DND-41 (cell line): ENCODE data around the gene TRIM44.

Experiments
- ATAC-seq: fragments of 200-7000 bp; cut with Tn5 transposase; 3 replicates; pipeline ENCODE4 v1.9.1; 2021; ENCODE audit warnings: low read depth; ENCODE audit not compliant: insufficient read depth
- DNase-seq: peaks from one replicate; pipeline ENCODE4 v3.0.0-alpha.2; 2020
- H2AFZ ChIP-seq: 2 replicates; pipeline ENCODE4 v1.6.0; 2012; ENCODE audit warnings: low read depth, low read length
- H3K27ac ChIP-seq: 2 replicates; pipeline ENCODE4 v1.5.1; 2012; ENCODE audit warnings: low read length, inconsistent platforms
- H3K27me3 ChIP-seq: fragments of 200-600 bp; sonication (generic); 2 replicates; pipeline ENCODE4 v1.6.0; 2012; ENCODE audit warnings: low read length, mild to moderate bottlenecking, inconsistent platforms; ENCODE audit not compliant: insufficient read depth, poor library complexity
- H3K36me3 ChIP-seq: 2 replicates; pipeline ENCODE4 v1.5.1; 2012; ENCODE audit warnings: low read length, inconsistent platforms; ENCODE audit not compliant: insufficient read depth
- H3K4me1 ChIP-seq: 2 replicates; pipeline ENCODE4 v1.5.1; 2012; ENCODE audit warnings: mild to moderate bottlenecking, low read length; ENCODE audit not compliant: insufficient read depth
- H3K4me2 ChIP-seq: 2 replicates; pipeline ENCODE4 v1.6.0; 2012; ENCODE audit warnings: mild to moderate bottlenecking, moderate library complexity, low read length, inconsistent platforms; ENCODE audit not compliant: insufficient read depth
- H3K4me3 ChIP-seq, 2 experiments: fragments of 200-600 bp in 1 of 2; shearing (Covaris generic) in 1 of 2; 2 replicates each; pipeline ENCODE4 v1.5.1; 2012 to 2016; ENCODE audit warnings: inconsistent platforms in 2 of 2, low read length in 2 of 2, mild to moderate bottlenecking in 2 of 2, low read depth in 1 of 2, moderate library complexity in 1 of 2
- H3K79me2 ChIP-seq: 2 replicates; pipeline ENCODE4 v1.6.0; 2012; ENCODE audit warnings: low read length, inconsistent platforms; ENCODE audit not compliant: insufficient read depth
- H3K9ac ChIP-seq: 2 replicates; pipeline ENCODE4 v1.6.0; 2012; ENCODE audit warnings: low read depth, mild to moderate bottlenecking, inconsistent platforms, low read length, moderate library complexity
- H3K9me3 ChIP-seq: 2 replicates; pipeline ENCODE4 v1.5.1; 2012; ENCODE audit warnings: low read length, moderate library complexity, mild to moderate bottlenecking, inconsistent platforms; ENCODE audit not compliant: insufficient read depth, severe bottlenecking
- H4K20me1 ChIP-seq: 2 replicates; pipeline ENCODE4 v1.6.0; 2012; ENCODE audit warnings: low read length; ENCODE audit not compliant: insufficient read depth
- EZH2 ChIP-seq: IDR thresholded peaks from 3 replicates; pipeline ENCODE4 v1.6.1; 2012; ENCODE audit warnings: borderline replicate concordance, low read depth, mild to moderate bottlenecking, moderate library complexity, low read length, inconsistent platforms; ENCODE audit not compliant: severe bottlenecking
- TF ChIP-seq, protein P1 (sequence below): IDR thresholded peaks from 2 replicates; pipeline ENCODE4 v1.5.1; 2012; ENCODE audit warnings: borderline replicate concordance, low read length, moderate library complexity, mild to moderate bottlenecking; ENCODE audit not compliant: poor library complexity, severe bottlenecking; ENCODE audit errors: extremely low read depth

The TRIM44 gene

DNA sequence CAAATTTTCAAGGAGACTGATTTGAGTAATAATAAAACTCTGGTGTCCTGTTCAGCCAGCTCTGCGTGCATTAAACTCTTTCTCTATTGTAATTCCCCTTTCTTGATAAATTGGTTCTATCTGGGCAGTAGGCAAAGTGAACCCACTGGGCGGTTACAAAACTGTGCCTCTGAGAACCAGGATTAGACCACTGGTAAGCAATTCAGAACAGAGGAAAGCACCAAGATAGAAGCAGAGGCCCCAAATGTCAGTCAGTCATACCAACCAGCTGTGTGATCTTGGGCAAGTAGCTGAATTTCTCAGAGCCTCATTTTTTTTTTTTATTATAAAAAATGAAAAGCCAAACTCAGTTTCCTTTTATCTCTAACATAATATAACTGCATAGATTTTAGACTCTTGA lies 54.9 kb downstream of the TRIM44 start:
- TF ChIP-seq EZH2, result no peak
- TF ChIP-seq, protein P1, sequence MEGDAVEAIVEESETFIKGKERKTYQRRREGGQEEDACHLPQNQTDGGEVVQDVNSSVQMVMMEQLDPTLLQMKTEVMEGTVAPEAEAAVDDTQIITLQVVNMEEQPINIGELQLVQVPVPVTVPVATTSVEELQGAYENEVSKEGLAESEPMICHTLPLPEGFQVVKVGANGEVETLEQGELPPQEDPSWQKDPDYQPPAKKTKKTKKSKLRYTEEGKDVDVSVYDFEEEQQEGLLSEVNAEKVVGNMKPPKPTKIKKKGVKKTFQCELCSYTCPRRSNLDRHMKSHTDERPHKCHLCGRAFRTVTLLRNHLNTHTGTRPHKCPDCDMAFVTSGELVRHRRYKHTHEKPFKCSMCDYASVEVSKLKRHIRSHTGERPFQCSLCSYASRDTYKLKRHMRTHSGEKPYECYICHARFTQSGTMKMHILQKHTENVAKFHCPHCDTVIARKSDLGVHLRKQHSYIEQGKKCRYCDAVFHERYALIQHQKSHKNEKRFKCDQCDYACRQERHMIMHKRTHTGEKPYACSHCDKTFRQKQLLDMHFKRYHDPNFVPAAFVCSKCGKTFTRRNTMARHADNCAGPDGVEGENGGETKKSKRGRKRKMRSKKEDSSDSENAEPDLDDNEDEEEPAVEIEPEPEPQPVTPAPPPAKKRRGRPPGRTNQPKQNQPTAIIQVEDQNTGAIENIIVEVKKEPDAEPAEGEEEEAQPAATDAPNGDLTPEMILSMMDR, result no peak
- Histone ChIP-seq H4K20me1 (no peaks in the 10 kb centered on the region), H3K4me3 (no peak overlapping the region), H2AFZ (no peak overlapping the region), H3K4me2 (no peak overlapping the region), H3K4me1 (no peaks in the 10 kb centered on the region), H3K27me3 (no peaks in the 10 kb centered on the region), H3K79me2 (no peaks in the 10 kb centered on the region), H3K36me3 (no peaks in the 10 kb centered on the region), H3K27ac (no peak overlapping the region), H3K9ac (no peak overlapping the region), H3K9me3 (no peaks in the 10 kb centered on the region)
- DNase-seq (no peak), ATAC-seq (no peak)

DNA sequence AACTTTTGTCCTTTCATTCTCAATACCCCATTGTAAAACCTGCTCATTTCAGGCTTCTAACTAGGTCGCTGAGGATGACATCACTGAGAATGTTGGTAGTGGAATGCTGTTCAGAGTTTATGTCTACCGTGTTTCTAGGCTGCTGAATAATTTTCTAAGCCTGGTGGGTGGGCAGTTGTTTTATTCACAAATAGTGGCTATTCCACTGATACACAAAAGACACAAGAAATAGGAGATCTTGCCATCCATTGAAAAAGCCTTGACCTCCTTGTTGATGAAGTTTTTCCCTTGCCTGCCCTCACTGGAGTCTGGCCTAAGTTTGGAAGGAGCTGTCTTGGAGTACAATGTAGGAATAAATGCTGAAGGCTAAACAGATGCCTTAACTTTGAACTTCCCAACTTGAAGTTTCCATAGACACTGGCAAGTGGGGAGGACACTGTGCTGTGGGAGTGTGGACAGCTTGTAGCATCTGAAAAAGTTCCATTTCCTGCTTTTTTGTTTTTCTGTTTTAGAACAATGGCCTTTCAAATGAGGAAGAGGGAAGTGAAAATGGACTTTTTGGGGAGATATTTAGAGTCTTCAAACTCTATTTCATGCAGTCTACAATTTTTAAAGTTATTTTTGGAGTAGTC lies 59.2 kb downstream of the TRIM44 start:
- no peak for ATAC-seq
- no peak overlapping the region for H3K4me2 ChIP-seq

DNA sequence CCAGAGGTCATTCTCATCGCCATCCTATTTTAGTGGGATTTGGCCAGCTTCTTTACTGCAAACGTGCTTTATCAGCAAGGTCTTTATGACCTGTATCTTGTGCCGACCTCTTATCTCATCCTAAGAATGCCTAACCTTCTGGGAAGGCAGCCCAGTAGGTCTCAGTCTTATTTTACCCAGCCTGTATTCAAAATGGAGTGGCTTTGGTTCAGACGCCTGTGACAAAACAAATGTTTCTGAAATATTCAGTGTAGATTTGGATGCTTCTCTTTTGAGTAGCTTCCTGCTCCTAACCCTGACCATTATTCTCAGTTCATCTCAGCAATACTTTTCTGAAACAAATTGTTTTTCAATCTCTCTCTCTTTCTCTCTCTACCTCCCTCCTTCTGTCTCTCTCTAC lies 60.1 kb downstream of the TRIM44 start:
- H3K4me2 ChIP-seq, result no peak overlapping the region
- H3K36me3 ChIP-seq, result no peaks in the 10 kb centered on the region
- no peak overlapping the region for H3K27ac ChIP-seq
- no peaks in the 10 kb centered on the region for H4K20me1 ChIP-seq
- no peak overlapping the region for H3K4me3 ChIP-seq
- H3K9ac ChIP-seq, result no peak overlapping the region
- H3K4me1 ChIP-seq, result no peaks in the 10 kb centered on the region
- no peak for DNase-seq
- no peaks in the 10 kb centered on the region for H3K9me3 ChIP-seq
- no peaks in the 10 kb centered on the region for H3K27me3 ChIP-seq
- no peak for ATAC-seq
- no peaks in the 10 kb centered on the region for H3K79me2 ChIP-seq
- TF ChIP-seq, protein P1, result no peak
- TF ChIP-seq EZH2, result no peak
- H2AFZ ChIP-seq, result no peak overlapping the region

More for the DNA sequence above, 59.2 kb downstream of the TRIM44 start:
- Histone ChIP-seq H3K36me3 (no peaks in the 10 kb centered on the region), H3K79me2 (no peaks in the 10 kb centered on the region), H4K20me1 (no peaks in the 10 kb centered on the region), H3K27ac (no peak overlapping the region), H3K4me3 (no peak overlapping the region), H3K9ac (no peak overlapping the region), H3K27me3 (no peaks in the 10 kb centered on the region), H3K4me1 (no peaks in the 10 kb centered on the region), H3K9me3 (no peaks in the 10 kb centered on the region), H2AFZ (no peak overlapping the region)
- no peak for DNase-seq
- TF ChIP-seq, protein P1, result no peak
- no peak for TF ChIP-seq EZH2
